ENCODE data around the gene DDX31.

GRCh38 chr9:132630811-132631210 is 39.0 kb downstream of the DDX31 start:
- TF ChIP-seq, protein P1, sequence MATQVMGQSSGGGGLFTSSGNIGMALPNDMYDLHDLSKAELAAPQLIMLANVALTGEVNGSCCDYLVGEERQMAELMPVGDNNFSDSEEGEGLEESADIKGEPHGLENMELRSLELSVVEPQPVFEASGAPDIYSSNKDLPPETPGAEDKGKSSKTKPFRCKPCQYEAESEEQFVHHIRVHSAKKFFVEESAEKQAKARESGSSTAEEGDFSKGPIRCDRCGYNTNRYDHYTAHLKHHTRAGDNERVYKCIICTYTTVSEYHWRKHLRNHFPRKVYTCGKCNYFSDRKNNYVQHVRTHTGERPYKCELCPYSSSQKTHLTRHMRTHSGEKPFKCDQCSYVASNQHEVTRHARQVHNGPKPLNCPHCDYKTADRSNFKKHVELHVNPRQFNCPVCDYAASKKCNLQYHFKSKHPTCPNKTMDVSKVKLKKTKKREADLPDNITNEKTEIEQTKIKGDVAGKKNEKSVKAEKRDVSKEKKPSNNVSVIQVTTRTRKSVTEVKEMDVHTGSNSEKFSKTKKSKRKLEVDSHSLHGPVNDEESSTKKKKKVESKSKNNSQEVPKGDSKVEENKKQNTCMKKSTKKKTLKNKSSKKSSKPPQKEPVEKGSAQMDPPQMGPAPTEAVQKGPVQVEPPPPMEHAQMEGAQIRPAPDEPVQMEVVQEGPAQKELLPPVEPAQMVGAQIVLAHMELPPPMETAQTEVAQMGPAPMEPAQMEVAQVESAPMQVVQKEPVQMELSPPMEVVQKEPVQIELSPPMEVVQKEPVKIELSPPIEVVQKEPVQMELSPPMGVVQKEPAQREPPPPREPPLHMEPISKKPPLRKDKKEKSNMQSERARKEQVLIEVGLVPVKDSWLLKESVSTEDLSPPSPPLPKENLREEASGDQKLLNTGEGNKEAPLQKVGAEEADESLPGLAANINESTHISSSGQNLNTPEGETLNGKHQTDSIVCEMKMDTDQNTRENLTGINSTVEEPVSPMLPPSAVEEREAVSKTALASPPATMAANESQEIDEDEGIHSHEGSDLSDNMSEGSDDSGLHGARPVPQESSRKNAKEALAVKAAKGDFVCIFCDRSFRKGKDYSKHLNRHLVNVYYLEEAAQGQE (IDR thresholded peaks at IDR 0.05; ENCODE audit: insufficient read depth in 1 of 2, low read depth in 2 of 2, low read length in 2 of 2): no peak
- no peak for TF ChIP-seq SIN3A (IDR thresholded peaks at IDR 0.05; ENCODE audit: borderline replicate concordance, insufficient read depth, low read length)
